ENCODE measurements around the gene AP3S1.

DNA sequence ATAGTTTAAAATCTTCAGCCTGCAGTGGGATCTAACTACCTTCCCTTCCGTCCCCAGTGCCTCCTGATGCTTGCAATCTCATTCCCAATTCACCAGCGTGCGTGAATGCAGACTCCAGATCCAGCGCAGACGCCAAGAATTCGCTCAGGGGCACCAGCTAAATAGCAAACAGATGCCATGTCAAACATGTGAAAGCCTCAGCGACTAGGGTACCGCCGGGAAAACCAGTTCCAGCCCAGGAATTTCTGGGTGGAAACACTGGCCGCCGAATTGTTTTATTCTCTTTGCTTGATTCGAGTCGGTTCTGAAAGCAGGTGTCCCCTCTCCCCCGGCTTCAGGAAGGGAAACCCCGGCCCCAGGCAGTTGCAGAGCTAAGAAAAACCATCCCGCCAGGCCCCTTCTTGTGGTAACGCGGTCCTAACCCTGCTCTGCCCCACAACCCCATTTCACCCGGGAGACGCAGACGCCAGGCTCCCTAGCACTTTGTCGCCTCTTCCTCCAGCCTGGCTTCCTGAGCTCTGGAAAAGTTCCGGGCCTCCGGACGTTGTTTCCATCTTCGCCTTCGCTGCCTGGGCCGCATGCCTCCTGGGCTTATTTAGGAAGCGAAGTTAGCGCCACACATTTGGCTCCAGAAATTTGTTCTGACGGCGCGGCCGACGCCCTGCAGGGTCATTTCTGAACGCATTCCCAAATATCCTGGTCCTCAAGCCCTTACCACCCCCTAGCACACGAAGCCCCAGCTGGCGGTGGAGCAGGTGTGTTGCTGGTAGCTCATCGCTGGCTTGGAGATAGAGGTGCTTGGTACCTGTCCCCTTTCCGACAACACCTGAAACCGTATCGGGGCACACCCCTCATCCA is 119.9 kb downstream of the AP3S1 start:
- TF ChIP-seq EP300 (IDR thresholded peaks at IDR 0.05): no peak
- TF ChIP-seq, protein P1, sequence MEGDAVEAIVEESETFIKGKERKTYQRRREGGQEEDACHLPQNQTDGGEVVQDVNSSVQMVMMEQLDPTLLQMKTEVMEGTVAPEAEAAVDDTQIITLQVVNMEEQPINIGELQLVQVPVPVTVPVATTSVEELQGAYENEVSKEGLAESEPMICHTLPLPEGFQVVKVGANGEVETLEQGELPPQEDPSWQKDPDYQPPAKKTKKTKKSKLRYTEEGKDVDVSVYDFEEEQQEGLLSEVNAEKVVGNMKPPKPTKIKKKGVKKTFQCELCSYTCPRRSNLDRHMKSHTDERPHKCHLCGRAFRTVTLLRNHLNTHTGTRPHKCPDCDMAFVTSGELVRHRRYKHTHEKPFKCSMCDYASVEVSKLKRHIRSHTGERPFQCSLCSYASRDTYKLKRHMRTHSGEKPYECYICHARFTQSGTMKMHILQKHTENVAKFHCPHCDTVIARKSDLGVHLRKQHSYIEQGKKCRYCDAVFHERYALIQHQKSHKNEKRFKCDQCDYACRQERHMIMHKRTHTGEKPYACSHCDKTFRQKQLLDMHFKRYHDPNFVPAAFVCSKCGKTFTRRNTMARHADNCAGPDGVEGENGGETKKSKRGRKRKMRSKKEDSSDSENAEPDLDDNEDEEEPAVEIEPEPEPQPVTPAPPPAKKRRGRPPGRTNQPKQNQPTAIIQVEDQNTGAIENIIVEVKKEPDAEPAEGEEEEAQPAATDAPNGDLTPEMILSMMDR (IDR thresholded peaks at IDR 0.05): no peak
- no peak for TF ChIP-seq POLR2A (IDR thresholded peaks at IDR 0.05)

Measured in ovary (tissue), 3 donors.